ENCODE data around the gene ARID4B.

The ARID4B gene

DNA sequence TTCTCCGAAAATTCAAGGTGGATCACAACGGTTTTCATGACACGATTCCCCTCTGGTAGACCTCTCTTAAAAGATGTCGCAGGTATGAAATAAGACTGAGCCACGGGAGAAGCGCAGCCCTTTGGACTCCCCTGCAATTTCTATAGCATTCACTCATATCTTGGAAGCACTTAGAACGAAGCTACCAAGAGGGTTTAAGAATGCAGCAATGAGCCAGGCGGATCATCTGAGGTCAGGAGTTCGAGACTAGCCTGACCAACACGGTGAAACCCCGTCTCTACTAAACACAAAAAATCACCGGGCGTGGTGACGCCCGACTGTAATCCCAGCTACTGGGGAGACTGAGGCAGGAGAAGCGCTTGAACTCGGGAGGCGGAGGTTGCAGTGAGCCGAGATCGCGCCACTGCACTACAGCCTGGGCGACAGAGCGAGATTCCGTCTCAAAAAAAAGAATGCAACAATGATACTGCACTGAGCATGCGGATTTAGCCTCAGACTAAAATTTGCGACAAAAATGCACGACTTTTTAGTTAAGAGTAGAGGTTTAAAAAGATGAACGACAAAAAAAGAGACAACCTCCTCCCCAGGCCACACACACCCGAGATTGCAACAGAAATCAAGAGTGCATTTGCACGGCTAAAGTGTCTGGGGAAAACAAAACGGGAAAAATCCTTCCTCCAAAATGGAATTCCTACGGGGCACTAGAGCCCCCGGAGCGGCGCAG lies 200.1 kb downstream of the ARID4B start:
- no peak for DNase-seq (ENCODE audit: low spot score)

DNA sequence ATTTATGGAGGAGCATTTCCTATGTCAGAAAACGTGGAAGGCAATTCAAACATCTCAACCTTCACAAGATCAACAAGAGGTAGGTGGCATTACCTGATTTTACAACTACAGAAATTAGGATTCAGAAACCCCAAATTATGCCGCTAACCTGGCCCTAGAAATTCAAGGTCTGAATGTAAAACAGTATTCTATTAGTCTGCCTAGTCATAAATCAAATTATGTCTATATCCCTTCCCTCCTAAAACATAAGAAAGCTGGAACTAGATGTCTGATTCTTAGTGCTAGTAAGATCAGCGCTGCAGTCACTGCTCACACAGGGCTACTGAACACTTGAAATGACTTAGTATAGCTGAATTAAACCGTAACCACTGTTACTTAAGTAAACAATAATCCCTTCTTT lies 200.8 kb downstream of the ARID4B start:
- DNase-seq (ENCODE audit: low spot score), result no peak

DNA sequence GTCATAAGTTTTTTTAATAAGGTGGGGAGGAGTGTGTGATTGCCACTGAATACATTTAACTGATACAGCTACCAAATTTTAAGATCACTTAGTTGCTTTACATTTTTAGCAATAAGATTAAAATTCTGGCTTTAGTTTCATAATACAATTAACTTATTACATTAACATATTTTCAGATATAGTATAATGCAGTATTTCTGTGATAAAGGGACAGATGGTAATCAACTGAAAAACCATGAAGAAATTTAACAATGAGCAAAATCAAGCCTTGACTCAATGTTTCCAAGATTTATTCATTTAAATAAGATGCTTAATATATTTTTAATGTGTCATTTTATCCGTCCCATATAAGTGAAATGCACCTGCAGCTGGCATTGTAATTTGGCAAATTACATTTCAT lies 203.3 kb downstream of the ARID4B start:
- no peak for DNase-seq (ENCODE audit: low spot score)

DNA sequence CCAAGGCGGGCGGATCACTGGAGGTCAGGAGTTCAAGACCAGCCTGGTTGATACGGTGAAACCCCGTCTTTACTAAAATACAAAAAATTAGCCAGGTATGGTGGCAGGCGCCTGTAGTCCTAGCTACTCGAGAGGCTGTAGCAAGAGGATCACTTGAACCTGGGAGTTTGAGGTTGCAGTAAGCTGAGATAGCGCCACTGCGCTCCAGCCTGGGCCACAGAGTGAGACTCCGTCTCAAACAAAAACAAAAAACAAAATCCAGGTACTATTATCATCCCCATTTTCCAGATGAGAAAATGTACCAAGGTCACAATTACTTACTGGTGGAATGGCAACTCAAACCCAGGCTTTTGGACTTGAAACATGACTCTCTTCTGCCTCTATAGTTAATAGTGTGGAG lies 203.9 kb downstream of the ARID4B start:
- DNase-seq (ENCODE audit: low spot score), result no peak

DNA sequence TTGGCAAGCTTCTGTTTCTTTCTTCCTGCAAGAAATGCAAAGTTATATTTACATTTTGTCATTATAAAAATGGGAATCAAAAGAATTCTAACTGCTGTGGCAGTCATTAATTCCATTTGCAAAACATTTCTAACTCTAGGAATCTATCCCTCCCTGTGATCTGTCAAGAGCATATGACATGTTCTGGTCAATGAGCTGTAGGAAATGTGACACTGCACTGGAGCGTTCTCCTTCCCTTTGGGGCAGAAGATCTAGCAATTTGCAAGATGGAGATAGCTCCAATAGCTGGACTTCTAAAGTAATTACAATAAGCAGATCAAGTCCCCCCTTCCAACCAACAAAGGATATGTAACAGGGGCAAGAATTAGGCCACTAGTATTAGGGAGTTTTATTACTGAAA lies 205.6 kb downstream of the ARID4B start:
- DNase-seq (ENCODE audit: low spot score), result no peak

All from GM03348 (cell line).